GM19452 (cell line): ENCODE data around the gene ABCA7.

ENCODE experiments used
- ATAC-seq: cut with Tn5 transposase; IDR thresholded peaks from one replicate; pipeline ENCODE4 v1.9.1; 2021; ENCODE audit not compliant: unreplicated experiment

Gene ABCA7

GRCh38 chr19:1102407-1103131, 62.7 kb downstream of the ABCA7 start:
- no peak for ATAC-seq

- no peak for ATAC-seq
Observed at GRCh38 chr19:1103132-1103707, 63.3 kb downstream of the ABCA7 start.

GRCh38 chr19:1103708-1104310, 63.9 kb downstream of the ABCA7 start, which contains the start of gene GPX4:
Gene GPX4, plus strand, starts transcription at chr19:1103994. Its CDS starts 50 bp downstream, at chr19:1104044.
- peak; percentile 73 for ATAC-seq

- ATAC-seq: peak; percentile 40
Observed at GRCh38 chr19:1104311-1105007, 64.6 kb downstream of the ABCA7 start.

- no peak for ATAC-seq
Observed at GRCh38 chr19:1105008-1105872, 65.3 kb downstream of the ABCA7 start.

GRCh38 chr19:1105873-1106840, 66.2 kb downstream of the ABCA7 start:
- no peak for ATAC-seq

- no peak for ATAC-seq
Observed at GRCh38 chr19:1106841-1107660, 67.1 kb downstream of the ABCA7 start.

GRCh38 chr19:1107661-1108261, 67.9 kb downstream of the ABCA7 start:
- no peak for ATAC-seq

GRCh38 chr19:1108291-1109031, 68.6 kb downstream of the ABCA7 start:
- ATAC-seq: no peak

- ATAC-seq: no peak
Observed at GRCh38 chr19:1109032-1109551, 69.2 kb downstream of the ABCA7 start.

GRCh38 chr19:1109697-1110671, 70.1 kb downstream of the ABCA7 start:
- no peak for ATAC-seq

- no peak for ATAC-seq
Observed at GRCh38 chr19:1110809-1111640, 71.1 kb downstream of the ABCA7 start.

GRCh38 chr19:1111641-1112267, 71.8 kb downstream of the ABCA7 start:
- no peak for ATAC-seq

GRCh38 chr19:1112268-1113029, 72.5 kb downstream of the ABCA7 start:
- no peak for ATAC-seq
